Measurements from ENCODE around the gene EXOG. TPM values are rescaled to one million over a fixed set of nuclear protein-coding genes. Genes with fewer than 3 reads are reported as not detected.

Gene EXOG
- total and polyA plus RNA-seq, 2 donors (not counting 1 experiment from before 2014, with no cell fraction given): 8.8 to 36.8 TPM

DNA sequence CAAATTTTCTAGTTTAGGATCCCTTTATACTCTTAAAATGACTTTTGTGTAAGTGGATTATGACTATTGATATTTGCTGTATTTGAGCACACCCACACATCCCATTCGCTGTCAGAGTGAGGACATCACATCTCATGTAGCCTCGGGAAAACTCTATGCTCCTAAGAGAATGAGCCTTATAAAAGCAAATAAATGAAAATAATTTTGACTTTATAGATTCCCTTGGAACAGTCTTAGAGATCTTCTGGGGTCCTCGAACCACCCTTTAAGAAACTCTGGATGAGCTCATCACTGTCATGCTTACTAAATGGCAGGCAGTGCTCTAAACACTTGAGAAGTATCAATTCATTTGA lies 16.1 kb upstream of the EXOG start:
- Histone ChIP-seq H2AFZ (ENCODE audit: insufficient read depth, low read depth, low read length, poor library complexity, severe bottlenecking) (no peak overlapping the region), H3K4me2 (replicated peaks; ENCODE audit: low read depth, low read length, poor library complexity, severe bottlenecking) (no peak overlapping the region), H3K4me1 (ENCODE audit: control insufficient read depth in 2 of 2, insufficient read depth in 2 of 2, low read length in 2 of 2) (no peaks in the 10 kb centered on the region), H3K27ac (ENCODE audit: low read length in 2 of 2) (no peak overlapping the region), H3K4me3 (ENCODE audit: control extremely low read depth in 1 of 5, extremely low read depth in 1 of 5, insufficient read depth in 1 of 5, low read depth in 2 of 5, low read length in 4 of 5) (no peak overlapping the region), H3K27me3 (replicated peaks in 1 of 4; ENCODE audit: control extremely low read depth in 1 of 4, control insufficient read depth in 3 of 4, insufficient read depth in 4 of 4, low read length in 3 of 4) (no peaks in the 10 kb centered on the region), H4K20me1 (ENCODE audit: control insufficient read depth, insufficient read depth, low read length, poor library complexity, severe bottlenecking) (no peaks in the 10 kb centered on the region), H3K79me2 (ENCODE audit: control insufficient read depth, insufficient read depth, low read length) (no peaks in the 10 kb centered on the region), H3K36me3 (replicated peaks in 1 of 2; ENCODE audit: control extremely low read depth in 1 of 2, control insufficient read depth in 1 of 2, extremely low read depth in 1 of 2, insufficient read depth in 2 of 2, low read length in 1 of 2) (no peaks in the 10 kb centered on the region), H3K9me3 (ENCODE audit: control extremely low read depth in 1 of 3, control insufficient read depth in 2 of 3, insufficient read depth in 1 of 3, low read length in 2 of 3) (no peaks in the 10 kb centered on the region), H3K9ac (ENCODE audit: low read length) (no peak overlapping the region)
- ChIA-PET CTCF (interaction anchor here (0.6 to 4.1 kb wide), 18 partner anchors 8 to 816 kb away, joined by 3 to 34 read pairs (median 4); partner anchors contain the start of gene XYLB), POLR2A (no interaction called here)
- Mint-ChIP-seq H3K4me3 (no peak overlapping the region), H3K4me1 (no peaks in the 10 kb centered on the region), H3K27ac (no peak overlapping the region), H3K27me3 (no peaks in the 10 kb centered on the region), H3K9me3 (ENCODE audit: insufficient read depth) (no peaks in the 10 kb centered on the region)
- intact Hi-C loops (cut with micrococcal nuclease): loop anchor here (1.0 to 2.0 kb wide), 3 partner anchors 133 to 625 kb away; partner anchors contain the start of gene XYLB
- 63% methylated on average over 1 of the region's 3 CpGs for WGBS (ENCODE audit: insufficient coverage)
- ATAC-seq (ENCODE audit: low read depth): no peak
- DNase-seq: no peak
- TF ChIP-seq, protein P1, sequence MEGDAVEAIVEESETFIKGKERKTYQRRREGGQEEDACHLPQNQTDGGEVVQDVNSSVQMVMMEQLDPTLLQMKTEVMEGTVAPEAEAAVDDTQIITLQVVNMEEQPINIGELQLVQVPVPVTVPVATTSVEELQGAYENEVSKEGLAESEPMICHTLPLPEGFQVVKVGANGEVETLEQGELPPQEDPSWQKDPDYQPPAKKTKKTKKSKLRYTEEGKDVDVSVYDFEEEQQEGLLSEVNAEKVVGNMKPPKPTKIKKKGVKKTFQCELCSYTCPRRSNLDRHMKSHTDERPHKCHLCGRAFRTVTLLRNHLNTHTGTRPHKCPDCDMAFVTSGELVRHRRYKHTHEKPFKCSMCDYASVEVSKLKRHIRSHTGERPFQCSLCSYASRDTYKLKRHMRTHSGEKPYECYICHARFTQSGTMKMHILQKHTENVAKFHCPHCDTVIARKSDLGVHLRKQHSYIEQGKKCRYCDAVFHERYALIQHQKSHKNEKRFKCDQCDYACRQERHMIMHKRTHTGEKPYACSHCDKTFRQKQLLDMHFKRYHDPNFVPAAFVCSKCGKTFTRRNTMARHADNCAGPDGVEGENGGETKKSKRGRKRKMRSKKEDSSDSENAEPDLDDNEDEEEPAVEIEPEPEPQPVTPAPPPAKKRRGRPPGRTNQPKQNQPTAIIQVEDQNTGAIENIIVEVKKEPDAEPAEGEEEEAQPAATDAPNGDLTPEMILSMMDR (IDR thresholded peaks at IDR 0.05): no peak
- TF ChIP-seq EZH2 (IDR thresholded peaks at IDR 0.05; ENCODE audit: borderline replicate concordance, insufficient read depth, low read depth, low read length, poor library complexity, severe bottlenecking): no peak

DNA sequence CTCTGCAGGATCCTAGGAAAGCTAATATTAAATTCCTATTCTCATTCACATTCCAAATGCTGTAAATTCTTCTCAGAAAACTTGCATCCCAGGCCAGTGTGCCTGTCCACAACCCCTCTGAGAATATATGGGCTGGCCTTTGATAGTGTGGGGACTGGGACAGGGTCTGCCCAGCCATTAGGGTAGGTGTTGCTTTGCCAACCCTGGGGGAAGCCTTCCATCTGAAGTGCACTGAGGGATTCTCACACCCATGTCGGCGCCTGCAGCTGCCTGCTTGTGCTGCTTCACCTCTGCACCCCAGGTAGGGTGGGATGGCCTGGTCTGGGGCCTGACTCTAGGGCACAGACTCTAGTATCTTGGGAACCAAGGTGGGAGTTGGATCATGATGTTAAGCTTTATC lies 15.2 kb upstream of the EXOG start:
- no peaks in the 10 kb centered on the region for H3K4me1 Mint-ChIP-seq

More for the DNA sequence above, 15.2 kb upstream of the EXOG start:
- Histone ChIP-seq H3K36me3 (replicated peaks in 1 of 2; ENCODE audit: control extremely low read depth in 1 of 2, control insufficient read depth in 1 of 2, extremely low read depth in 1 of 2, insufficient read depth in 2 of 2, low read length in 1 of 2) (no peaks in the 10 kb centered on the region), H3K9me3 (ENCODE audit: control extremely low read depth in 1 of 3, control insufficient read depth in 2 of 3, insufficient read depth in 1 of 3, low read length in 2 of 3) (no peaks in the 10 kb centered on the region), H3K27ac (ENCODE audit: low read length in 2 of 2) (no peak overlapping the region), H3K9ac (ENCODE audit: low read length) (no peak overlapping the region), H3K4me1 (ENCODE audit: control insufficient read depth in 2 of 2, insufficient read depth in 2 of 2, low read length in 2 of 2) (no peaks in the 10 kb centered on the region), H3K27me3 (replicated peaks in 1 of 4; ENCODE audit: control extremely low read depth in 1 of 4, control insufficient read depth in 3 of 4, insufficient read depth in 4 of 4, low read length in 3 of 4) (no peaks in the 10 kb centered on the region), H2AFZ (ENCODE audit: insufficient read depth, low read depth, low read length, poor library complexity, severe bottlenecking) (no peak overlapping the region), H4K20me1 (ENCODE audit: control insufficient read depth, insufficient read depth, low read length, poor library complexity, severe bottlenecking) (no peaks in the 10 kb centered on the region), H3K4me3 (ENCODE audit: control extremely low read depth in 1 of 5, extremely low read depth in 1 of 5, insufficient read depth in 1 of 5, low read depth in 2 of 5, low read length in 4 of 5) (no peak overlapping the region), H3K4me2 (replicated peaks; ENCODE audit: low read depth, low read length, poor library complexity, severe bottlenecking) (no peak overlapping the region), H3K79me2 (ENCODE audit: control insufficient read depth, insufficient read depth, low read length) (no peaks in the 10 kb centered on the region)
- DNase-seq: no peak
- ATAC-seq (ENCODE audit: low read depth): no peak
- H3K27ac Mint-ChIP-seq: no peak overlapping the region
- H3K27me3 Mint-ChIP-seq: no peaks in the 10 kb centered on the region
- ChIA-PET POLR2A (no interaction called here), CTCF (interaction anchor here (0.6 to 4.1 kb wide), 19 partner anchors 9 to 817 kb away, joined by 3 to 34 read pairs (median 4); partner anchors contain the start of gene XYLB)
- H3K9me3 Mint-ChIP-seq (ENCODE audit: insufficient read depth): no peaks in the 10 kb centered on the region
- H3K4me3 Mint-ChIP-seq: no peak overlapping the region
- 93% methylated on average over 2 of the region's 2 CpGs for WGBS (ENCODE audit: insufficient coverage)
- TF ChIP-seq EZH2 (IDR thresholded peaks at IDR 0.05; ENCODE audit: borderline replicate concordance, insufficient read depth, low read depth, low read length, poor library complexity, severe bottlenecking): no peak
- intact Hi-C loops (cut with micrococcal nuclease): loop anchor here (1.0 to 2.0 kb wide), 3 partner anchors 134 to 626 kb away; partner anchors contain the start of gene XYLB

All from B cell (primary cell).